A673 (cell line): ENCODE data around the gene RGS3. TPM values are rescaled to one million over a fixed set of nuclear protein-coding genes. Genes with fewer than 3 reads are reported as not detected.

Source experiments
- BruUV-seq: library from RNA; stranded (reverse); fragments of 400-500 nt; replicated peaks from 2 replicates; lab custom pipeline; 2021; lab: Mats Ljungman, UMichigan
- CTCF ChIA-PET: fragments of 300-600 bp; sonication (Branson Sonifier 250); formaldehyde crosslinking; loops from one replicate; lab custom pipeline; 2022; ENCODE audit warnings: antibody characterized with exemption; lab: Charles Lee
- POLR2A ChIA-PET: fragments of 300-600 bp; sonication (Branson Sonifier 250); formaldehyde crosslinking; loops from one replicate; lab custom pipeline; 2022; ENCODE audit warnings: antibody characterized with exemption; ENCODE audit not compliant: low non-redundant PET; lab: Charles Lee
- DNase-seq: peaks from one replicate; pipeline ENCODE4 v3.0.0-alpha.2; 2015; ENCODE audit warnings: low spot score
- H3K27ac ChIP-seq: fragments of 200-600 bp; sonication (generic); 2 replicates; pipeline ENCODE4 v1.5.1; 2016; ENCODE audit warnings: mixed run types, low read depth, mild to moderate bottlenecking, mixed read lengths, antibody characterized with exemption, low read length; ENCODE audit not compliant: poor library complexity, severe bottlenecking
- H3K27me3 ChIP-seq: fragments of 200-600 bp; sonication (generic); replicated peaks from 2 replicates; pipeline ENCODE4 v1.6.1; 2017; ENCODE audit warnings: mixed run types, low read depth, mild to moderate bottlenecking, mixed read lengths, antibody characterized with exemption, low read length; ENCODE audit not compliant: insufficient read depth, poor library complexity
- H3K36me3 ChIP-seq: fragments of 200-600 bp; sonication (generic); 2 replicates; pipeline ENCODE4 v1.6.1; 2016; ENCODE audit warnings: mixed run types, mild to moderate bottlenecking, mixed read lengths, antibody characterized with exemption, low read length; ENCODE audit not compliant: insufficient read depth, poor library complexity, severe bottlenecking
- H3K4me1 ChIP-seq: fragments of 200-600 bp; sonication (generic); 2 replicates; pipeline ENCODE4 v1.6.1; 2017; ENCODE audit warnings: mixed run types, mild to moderate bottlenecking, mixed read lengths, antibody characterized with exemption, low read length; ENCODE audit not compliant: insufficient read depth, poor library complexity, severe bottlenecking
- H3K4me3 ChIP-seq: fragments of 200-600 bp; sonication (generic); 2 replicates; pipeline ENCODE4 v1.5.1; 2016; ENCODE audit warnings: low read depth, mixed run types, mild to moderate bottlenecking, mixed read lengths, low read length; ENCODE audit not compliant: poor library complexity, severe bottlenecking
- H3K9me3 ChIP-seq: fragments of 200-600 bp; sonication (generic); 2 replicates; pipeline ENCODE4 v1.6.1; 2016; ENCODE audit warnings: mixed run types, low read depth, mild to moderate bottlenecking, mixed read lengths, antibody characterized with exemption, low read length; ENCODE audit not compliant: poor library complexity, severe bottlenecking
- CTCF ChIP-seq: fragments of 300-800, 200-600 bp; sonication (generic); conservative IDR thresholded peaks from 2 replicates; pipeline ENCODE4 v1.5.1; 2017; ENCODE audit warnings: low read depth, mild to moderate bottlenecking, antibody characterized with exemption, low read length, moderate library complexity, mixed read lengths
- EZH2 ChIP-seq: fragments of 200-600 bp; sonication (generic); IDR thresholded peaks from 2 replicates; pipeline ENCODE4 v1.6.1; 2017; ENCODE audit warnings: borderline replicate concordance, low read depth, mild to moderate bottlenecking, mixed read lengths, antibody characterized with exemption, low read length; ENCODE audit not compliant: poor library complexity, severe bottlenecking
- intact Hi-C: fragments of 100-400 bp; cut with micrococcal nuclease; formaldehyde crosslinking; loops from one replicate; pipeline ENCODE4 v1.10.0; 2022; ENCODE audit not compliant: unreplicated experiment
- total RNA-seq: library from RNA; stranded (reverse); gene quantifications from 2 replicates; pipeline ENCODE4 v1.2.3, GENCODE V29; 2021

Gene RGS3
- total RNA-seq, 1 experiment from 2014 or later, result 19.2 TPM

- Histone ChIP-seq H3K4me1 (peaks cover 16% of the 10 kb centered on the region), H3K36me3 (no peaks in the 10 kb centered on the region), H3K4me3 (no peak overlapping the region), H3K9me3 (no peaks in the 10 kb centered on the region), H3K27me3 (no peaks in the 10 kb centered on the region), H3K27ac (no peak overlapping the region)
- TF ChIP-seq EZH2 (no peak), CTCF (peak; percentile 93)
- BruUV-seq, result no TSS peak
- peak; percentile 84 for DNase-seq
- intact Hi-C loops, result loop anchor here (1.0 to 10.0 kb wide), 4 partner anchors 64 to 316 kb away; partner anchors contain the start of genes ALAD, CDC26 and PRPF4
- ChIA-PET CTCF (interaction anchor here (0.6 to 6.7 kb wide), 10 partner anchors 11 to 317 kb away, joined by 3 to 203 read pairs (median 4); no protein-coding TSS in a partner anchor), POLR2A (no interaction called here)
Measured at GRCh38 chr9:113590991-113591898, 127.7 kb downstream of the RGS3 start.

DNA sequence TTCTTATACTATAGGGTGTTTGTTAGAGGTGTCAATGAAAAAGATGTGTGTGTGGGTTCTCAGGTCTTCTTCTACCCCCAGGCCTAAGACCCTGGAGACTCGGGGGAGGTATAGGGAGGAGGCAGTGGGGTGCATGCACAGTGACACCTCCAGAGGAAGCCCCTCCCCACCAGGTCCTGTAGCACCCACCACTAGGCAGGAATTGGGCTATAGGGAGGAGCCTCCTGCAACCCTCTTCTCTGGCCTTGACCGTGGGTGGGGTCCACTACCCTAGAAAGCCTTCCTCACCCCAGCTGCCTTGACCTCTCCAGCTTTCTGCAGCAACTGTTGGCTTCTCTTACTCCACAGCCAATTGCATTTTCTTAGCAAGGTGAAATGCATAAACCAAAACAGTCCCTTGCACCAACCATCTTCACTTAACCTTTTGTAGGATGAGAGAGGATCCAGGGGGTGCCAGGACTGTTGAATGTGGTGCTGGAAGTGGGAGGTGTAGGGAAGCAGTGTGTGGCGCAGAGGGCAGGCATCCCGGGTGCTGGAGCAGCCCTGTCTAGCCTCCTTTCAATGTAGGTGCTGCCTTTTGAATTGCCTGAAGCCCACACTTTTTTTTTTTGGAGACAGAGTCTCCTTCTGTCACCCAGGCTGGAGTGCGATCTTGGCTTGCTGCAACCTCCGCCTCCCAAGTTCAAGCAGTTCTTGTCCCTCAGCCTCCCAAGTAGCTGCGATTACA lies 128.5 kb downstream of the RGS3 start:
- H3K36me3 ChIP-seq, result no peaks in the 10 kb centered on the region
- H3K9me3 ChIP-seq, result no peaks in the 10 kb centered on the region
- no peak overlapping the region for H3K4me3 ChIP-seq
- H3K4me1 ChIP-seq, result peaks cover 16% of the 10 kb centered on the region
- peak overlapping the region; percentile 14 for H3K27ac ChIP-seq
- TF ChIP-seq CTCF (no peak), EZH2 (no peak)
- no peaks in the 10 kb centered on the region for H3K27me3 ChIP-seq
- POLR2A ChIA-PET, result no interaction called here
- no peak for DNase-seq
- BruUV-seq, result no TSS peak
- CTCF ChIA-PET, result interaction anchor here (0.7 to 6.7 kb wide), 9 partner anchors 10 to 317 kb away, joined by 3 to 203 read pairs (median 4); no protein-coding TSS in a partner anchor
- intact Hi-C loops, result loop anchor here (1.0 to 10.0 kb wide), 4 partner anchors 63 to 317 kb away; partner anchors contain the start of genes ALAD, CDC26 and PRPF4

- Histone ChIP-seq H3K4me3 (peak overlapping the region; percentile 45), H3K27me3 (no peaks in the 10 kb centered on the region), H3K4me1 (peaks cover 16% of the 10 kb centered on the region), H3K27ac (peak overlapping the region; percentile 20), H3K36me3 (no peaks in the 10 kb centered on the region), H3K9me3 (no peaks in the 10 kb centered on the region)
- ChIA-PET CTCF (interaction anchor here (1.0 to 6.7 kb wide), 2 partner anchors 63 to 147 kb away, joined by 9 to 203 read pairs; no protein-coding TSS in a partner anchor), POLR2A (no interaction called here)
- TF ChIP-seq CTCF, result no peak
- TF ChIP-seq EZH2, result no peak
- no peak for DNase-seq
- BruUV-seq, result no TSS peak
- intact Hi-C loops, result loop anchor here (5.0 to 10.0 kb wide), 2 partner anchors 191 to 318 kb away; partner anchors contain the start of genes ALAD, CDC26 and PRPF4
Measured at GRCh38 chr9:113592876-113593575, 129.5 kb downstream of the RGS3 start.
